ENCODE results near the gene RELA.

DNA sequence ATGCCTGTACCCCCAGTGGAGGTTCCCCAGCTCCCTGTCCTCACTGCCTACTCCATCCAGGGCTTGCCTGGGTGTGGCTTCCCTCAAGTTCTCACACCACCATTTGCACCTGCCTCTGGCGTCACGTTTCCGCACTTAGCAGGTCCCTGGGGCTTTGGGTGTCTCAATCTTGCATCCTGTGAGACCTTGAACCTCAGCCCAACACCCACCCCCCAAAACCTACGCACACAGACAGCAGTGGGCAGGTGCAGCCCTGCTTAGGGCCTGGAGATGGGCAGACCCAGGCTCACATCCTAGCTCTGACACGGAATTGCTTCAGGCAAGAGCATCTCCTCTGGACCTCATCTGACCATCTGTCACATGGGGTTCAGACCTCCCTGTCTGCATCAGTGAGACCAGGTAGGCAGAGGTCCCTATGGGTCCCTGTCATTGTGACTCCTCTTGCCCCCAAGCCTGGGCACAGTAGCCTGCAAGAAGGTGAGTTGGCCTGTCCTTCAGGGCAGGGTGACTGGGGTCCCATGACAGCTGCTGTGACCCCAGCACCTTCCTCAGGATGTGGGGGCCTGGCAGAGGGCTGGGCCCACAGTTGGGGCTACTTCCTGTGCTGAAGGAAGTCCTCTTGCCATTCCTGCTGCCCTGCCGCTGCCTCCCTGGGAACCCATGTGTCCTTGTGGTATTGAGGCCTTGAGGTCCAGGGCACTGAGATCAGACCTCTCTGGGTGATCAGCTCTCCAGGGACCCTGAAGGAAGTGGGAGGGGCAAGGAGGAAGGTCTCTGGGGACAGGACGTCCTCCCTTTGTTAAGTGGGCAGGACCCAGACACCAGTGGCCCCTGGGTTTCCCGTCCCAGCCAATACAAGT is 22.9 kb downstream of the RELA start:
- TF ChIP-seq POLR2AphosphoS5 (IDR thresholded peaks at IDR 0.05; ENCODE audit: borderline replicate concordance, low read depth, low read length) (no peak), EZH2 (IDR thresholded peaks at IDR 0.05) (no peak)

Measured in SK-N-MC (cell line).